Activated T-cell treated with anti-CD3 and anti-CD28 coated beads for 48 hours (primary cell): ENCODE data around the gene TPD52L2.
"Not testable (repeated sequence)": the region's sequence is repeated elsewhere in the genome, so short reads cannot be mapped to it uniquely, and the experiment has no call there.

ENCODE experiments used
- DNase-seq: peaks from one replicate; pipeline ENCODE4 v3.0.0-alpha.2; 2020; ENCODE audit warnings: low read depth

TPD52L2 gene

GRCh38 chr20:63835021-63835858 is 29.8 kb upstream of the TPD52L2 start:
- DNase-seq: no peak

- no peak for DNase-seq
These were observed 28.4 kb upstream of the TPD52L2 start for GRCh38 chr20:63836458-63837344.

DNA sequence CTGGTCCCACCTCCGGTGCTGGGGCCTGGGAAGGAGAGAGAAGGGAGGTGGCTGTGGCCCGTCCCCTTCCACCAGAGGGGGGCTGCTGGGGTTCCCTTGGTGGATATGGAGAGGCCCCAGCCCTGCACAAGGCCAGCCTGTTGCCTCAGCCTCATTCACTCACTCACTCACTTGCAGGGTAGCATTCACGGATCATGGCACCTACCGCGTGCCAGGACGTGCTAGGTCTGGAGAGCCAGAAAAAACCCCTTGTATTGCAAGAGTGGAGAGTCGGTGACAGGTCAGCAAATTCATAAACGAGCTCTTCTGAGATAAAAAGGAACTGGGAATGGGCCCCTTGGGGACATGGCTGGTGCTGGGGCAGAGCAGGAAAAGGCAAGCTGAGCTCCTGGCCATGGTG is 27.6 kb upstream of the TPD52L2 start:
- DNase-seq: no peak

DNA sequence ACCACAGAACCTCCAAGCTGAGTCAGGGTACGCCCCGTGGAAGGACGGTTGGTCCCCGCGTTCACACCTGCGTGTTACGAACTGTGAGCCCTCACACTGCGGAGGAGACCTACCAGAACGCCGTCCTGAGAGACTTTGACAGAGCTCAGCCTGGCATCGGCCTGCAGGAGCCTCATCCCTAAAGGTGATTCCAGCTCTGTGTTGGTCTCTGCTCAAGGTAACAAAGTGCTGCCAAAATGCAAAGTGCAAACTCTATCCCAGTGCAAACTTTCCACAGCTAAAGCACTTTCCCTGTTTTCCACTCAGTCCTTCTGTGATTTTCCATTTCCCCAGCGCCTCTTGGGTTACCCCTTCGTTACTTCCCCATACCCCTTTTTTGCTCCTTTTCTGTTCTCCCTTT is 25.4 kb upstream of the TPD52L2 start:
- DNase-seq: no peak

DNA sequence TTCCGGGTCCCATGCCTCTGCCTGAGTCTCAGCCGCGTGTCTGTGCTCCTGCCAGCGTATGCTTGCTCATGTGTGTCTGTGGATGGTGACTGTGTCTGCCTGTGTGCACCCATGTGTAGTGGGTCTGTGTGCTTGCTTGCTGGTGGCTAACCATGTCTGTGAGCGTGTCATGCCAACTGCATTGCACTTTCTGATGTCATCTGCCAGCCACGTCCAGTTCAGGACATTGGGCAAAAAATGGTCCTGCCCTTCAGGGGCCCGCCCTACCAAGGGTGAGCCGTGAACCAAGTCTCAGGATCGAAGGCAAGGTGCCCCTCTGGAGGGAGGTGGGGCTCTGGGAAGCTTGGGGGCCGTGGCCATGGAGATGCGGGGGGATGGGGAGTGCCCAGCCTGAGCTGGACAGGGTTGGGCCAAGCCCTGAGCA is 24.7 kb upstream of the TPD52L2 start:
- no peak for DNase-seq

DNA sequence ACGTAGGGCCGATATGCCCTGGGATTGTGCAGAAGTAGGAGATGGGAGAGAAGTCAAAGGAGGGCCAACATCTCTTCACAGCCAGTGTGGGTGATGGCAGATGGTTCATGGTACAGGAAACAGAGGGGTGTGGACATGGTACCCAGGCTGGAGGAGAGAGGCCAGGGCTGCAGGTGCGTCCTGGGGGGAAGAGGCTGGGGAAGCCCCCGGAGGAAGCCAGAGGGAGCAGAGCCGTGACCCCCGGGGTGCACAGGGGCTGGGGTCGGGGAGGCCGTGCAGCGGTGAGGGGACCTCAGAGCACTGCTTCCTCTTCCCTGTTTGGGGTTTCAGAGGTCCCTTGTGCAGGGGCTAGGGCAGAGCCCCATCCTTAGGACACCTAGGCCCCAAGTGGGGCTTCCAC is 22.8 kb upstream of the TPD52L2 start:
- no peak for DNase-seq

- DNase-seq: no peak
These were observed 21.8 kb upstream of the TPD52L2 start for GRCh38 chr20:63843222-63843621.

DNA sequence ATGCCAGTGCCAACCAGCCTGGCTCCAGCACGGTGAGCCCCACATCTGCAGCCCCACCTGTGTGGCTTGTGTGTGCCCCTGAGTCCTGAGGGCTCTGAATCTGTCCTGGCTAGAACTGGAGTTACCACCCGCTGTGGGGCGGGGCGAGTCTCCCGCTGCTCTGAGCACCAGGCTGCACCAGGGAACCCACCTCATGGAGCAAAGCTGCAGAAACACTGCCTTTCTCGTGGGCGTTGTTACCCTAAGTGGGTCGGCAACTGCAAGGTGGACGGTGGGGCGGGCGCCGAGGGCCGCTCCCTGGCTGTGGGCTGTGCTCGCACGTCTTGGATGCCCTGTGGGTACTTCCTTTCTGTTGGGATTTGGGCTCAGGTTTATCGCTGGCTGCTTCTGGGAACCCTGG is 21.3 kb upstream of the TPD52L2 start:
- no peak for DNase-seq

DNA sequence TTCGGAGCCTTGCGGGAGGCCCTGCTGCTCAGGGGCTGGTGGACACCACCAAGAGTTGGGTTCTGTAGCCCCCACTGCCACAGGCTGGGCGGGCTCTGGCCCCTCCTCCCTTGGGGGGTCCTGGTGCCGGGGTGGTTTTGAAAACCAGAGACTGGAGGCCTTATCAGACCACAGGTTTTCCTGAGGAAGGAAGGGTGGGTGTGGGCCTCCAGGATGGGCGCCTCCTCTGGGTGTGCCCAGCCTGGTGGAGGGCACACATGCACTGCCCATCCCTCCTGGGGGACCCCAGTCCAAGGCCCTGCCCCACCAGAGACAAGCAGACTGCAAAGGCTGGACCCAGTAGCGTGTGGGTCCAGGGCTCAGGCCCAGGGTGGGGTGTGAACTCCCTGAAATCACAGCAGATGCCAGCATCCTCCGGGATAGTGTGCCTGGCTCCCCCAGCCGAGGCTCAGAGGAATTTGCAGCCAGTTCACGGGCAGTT is 20.5 kb upstream of the TPD52L2 start:
- DNase-seq: no peak

GRCh38 chr20:63846128-63846771 is 18.8 kb upstream of the TPD52L2 start:
- DNase-seq: no peak

DNA sequence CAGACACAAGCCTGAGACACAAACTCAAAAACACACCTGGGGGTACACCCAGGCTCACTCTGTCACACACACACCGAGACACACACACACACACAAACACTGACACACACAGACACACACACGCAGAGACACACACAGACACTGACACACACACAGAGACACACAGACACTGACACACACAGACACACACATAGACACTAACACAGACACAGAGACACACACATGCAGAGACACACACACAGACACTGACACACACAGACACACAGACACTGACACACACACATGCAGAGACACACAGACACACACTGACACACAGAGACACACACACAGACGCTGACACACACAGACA is 18.2 kb upstream of the TPD52L2 start:
- no peak for DNase-seq

GRCh38 chr20:63847237-63848002 is 17.6 kb upstream of the TPD52L2 start:
- no peak for DNase-seq

GRCh38 chr20:63848003-63848911 is 16.8 kb upstream of the TPD52L2 start:
- no peak for DNase-seq

DNA sequence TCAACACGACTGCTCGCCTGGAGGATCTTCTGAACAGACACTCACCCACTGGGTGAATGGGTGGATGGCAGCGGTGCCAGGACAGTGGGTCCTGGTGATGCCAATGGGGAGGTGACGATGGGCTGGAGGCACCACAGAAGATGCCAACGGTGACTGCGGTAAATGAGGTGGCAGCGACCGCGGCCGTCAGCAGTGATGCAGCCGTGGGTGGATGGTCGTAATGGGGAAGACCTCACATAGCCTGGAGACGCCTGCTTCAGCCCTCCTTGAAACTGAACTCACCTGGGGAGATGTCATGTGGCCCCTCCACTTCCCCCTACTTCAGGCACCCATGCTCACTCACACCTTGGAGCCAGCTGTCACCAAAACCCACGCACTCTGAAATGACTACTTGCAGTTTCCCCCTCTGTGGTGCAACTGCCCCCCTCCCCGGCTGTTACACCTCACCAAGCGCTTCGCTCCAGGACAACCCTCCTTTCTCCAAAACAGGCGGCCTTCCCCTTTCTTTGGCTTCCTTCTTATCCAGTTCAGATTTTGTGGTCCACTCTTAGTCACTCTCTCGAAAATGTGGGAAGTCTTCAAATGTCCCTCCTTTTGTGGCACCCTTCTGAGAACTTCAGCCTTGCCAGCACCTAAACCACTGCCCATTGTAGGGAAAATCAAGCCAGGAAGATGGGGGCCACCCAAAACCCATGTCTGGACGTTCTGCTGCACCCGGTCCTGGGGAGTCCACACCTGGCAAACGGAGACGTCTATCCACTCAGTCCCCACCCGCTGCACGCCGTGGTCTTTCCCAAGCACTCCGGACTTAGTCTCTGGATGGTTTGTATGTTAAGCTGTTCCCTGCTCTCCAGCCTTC is 14.2 kb upstream of the TPD52L2 start:
- DNase-seq: peak; percentile 53

- not testable (repeated sequence) for DNase-seq
These were observed 13.5 kb upstream of the TPD52L2 start for GRCh38 chr20:63851548-63851943.

- DNase-seq: not testable (repeated sequence)
These were observed 11.4 kb upstream of the TPD52L2 start for GRCh38 chr20:63853733-63854068.

DNA sequence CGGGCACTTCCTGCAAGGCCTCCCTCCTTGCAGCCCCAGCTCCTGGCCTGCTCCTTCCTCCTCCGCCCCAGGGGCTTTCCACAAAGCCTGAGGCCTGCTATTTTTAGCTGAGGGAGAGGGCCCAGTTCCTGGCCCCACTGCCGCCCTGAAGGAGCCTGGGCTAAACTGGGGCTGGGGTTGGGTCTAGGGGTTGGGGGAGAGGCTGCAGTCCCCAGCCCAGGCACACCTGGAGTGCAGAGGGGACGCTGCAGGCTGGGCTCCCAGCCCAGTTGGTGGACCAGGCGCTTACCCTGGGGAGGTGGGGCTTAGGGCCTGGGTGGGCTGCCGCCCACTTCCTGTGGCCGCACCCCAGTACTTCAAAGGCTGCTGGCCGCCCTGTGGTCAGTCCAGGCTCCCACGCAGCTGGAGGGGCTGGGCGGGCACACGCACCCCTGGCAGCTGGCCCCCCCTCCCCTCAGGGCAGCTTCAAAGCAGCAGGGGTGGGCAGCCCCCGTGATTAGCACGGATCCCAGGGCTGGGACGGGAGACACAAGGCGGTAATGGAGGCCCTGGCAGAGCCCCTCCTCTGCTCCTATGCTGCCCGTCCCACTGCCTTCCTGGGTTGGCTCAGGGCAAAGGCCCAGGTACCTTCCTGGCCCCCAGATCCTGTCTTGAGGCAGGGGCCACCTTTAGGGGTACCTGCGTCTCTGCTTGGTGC is 10.9 kb upstream of the TPD52L2 start:
- no peak for DNase-seq

DNA sequence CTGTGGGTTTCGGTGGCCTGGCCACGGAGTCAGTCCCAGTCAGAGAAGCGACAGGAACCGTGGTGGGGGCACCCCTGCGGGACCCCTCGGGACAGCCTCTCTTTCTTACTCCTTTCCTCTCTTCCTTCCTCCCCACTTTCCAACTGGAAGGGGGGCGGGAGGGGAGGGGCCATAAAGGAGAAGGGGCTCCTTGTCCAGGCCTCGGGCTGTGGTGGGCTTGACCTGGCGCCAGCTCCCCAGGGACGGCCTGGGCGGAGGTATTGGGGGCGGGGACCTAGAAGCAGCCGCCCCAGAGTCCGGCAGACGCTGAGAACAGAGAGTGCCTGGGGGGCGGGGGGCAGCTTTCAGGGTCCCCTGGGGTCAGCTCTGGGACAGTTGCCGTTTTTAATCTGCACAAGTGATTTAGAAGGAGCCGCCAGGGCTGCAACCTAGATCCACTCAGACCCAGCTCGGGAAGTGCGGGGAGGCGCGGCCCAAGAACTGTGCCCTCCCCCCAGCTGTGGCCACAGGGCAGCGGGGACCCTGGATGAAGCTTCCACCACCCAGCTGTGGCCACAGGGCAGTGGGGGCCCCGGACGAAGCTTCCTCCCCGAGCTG is 10.2 kb upstream of the TPD52L2 start:
- no peak for DNase-seq
